ENCODE results near the gene SLC4A3. TPM values are rescaled to one million over a fixed set of nuclear protein-coding genes. Genes with fewer than 3 reads are reported as not detected.
"Not testable (repeated sequence)": the region's sequence is repeated elsewhere in the genome, so short reads cannot be mapped to it uniquely, and the experiment has no call there.

The SLC4A3 gene
- total and polyA plus RNA-seq, 8 donors = 1.4 to 10.2 (median 2.9) TPM

GRCh38 chr2:219648963-219649362 is 21.5 kb downstream of the SLC4A3 start:
- 53 to 61% methylated on average over 4 of the region's 4 CpGs for WGBS, 2 donors
- no peaks in the 10 kb centered on the region for H3K9me3 ChIP-seq
- intact Hi-C loops (cut with DNase I) = loop anchor here in 1 of 3 donors (10.0 kb wide), 1 partner anchor 114 kb away; no protein-coding TSS in a partner anchor
- no peak overlapping the region for H3K27ac ChIP-seq
- FAIRE-seq (no peak), DNase-seq (no peak), ATAC-seq (no peak)
- H3K4me3 ChIP-seq = no peak overlapping the region
- TF ChIP-seq, protein P1, sequence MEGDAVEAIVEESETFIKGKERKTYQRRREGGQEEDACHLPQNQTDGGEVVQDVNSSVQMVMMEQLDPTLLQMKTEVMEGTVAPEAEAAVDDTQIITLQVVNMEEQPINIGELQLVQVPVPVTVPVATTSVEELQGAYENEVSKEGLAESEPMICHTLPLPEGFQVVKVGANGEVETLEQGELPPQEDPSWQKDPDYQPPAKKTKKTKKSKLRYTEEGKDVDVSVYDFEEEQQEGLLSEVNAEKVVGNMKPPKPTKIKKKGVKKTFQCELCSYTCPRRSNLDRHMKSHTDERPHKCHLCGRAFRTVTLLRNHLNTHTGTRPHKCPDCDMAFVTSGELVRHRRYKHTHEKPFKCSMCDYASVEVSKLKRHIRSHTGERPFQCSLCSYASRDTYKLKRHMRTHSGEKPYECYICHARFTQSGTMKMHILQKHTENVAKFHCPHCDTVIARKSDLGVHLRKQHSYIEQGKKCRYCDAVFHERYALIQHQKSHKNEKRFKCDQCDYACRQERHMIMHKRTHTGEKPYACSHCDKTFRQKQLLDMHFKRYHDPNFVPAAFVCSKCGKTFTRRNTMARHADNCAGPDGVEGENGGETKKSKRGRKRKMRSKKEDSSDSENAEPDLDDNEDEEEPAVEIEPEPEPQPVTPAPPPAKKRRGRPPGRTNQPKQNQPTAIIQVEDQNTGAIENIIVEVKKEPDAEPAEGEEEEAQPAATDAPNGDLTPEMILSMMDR (IDR thresholded peaks at IDR 0.05) = no peak
- H3K36me3 ChIP-seq = no peaks in the 10 kb centered on the region
- peaks cover 0 to 5% (median 0%) of the 10 kb centered on the region in 4 donors for H3K27me3 ChIP-seq
- no peaks in the 10 kb centered on the region for H3K4me1 ChIP-seq

- no peak for FAIRE-seq
- H3K27ac ChIP-seq = no peak overlapping the region
- peaks cover 0 to 5% (median 0%) of the 10 kb centered on the region in 4 donors for H3K27me3 ChIP-seq
- no peak overlapping the region for H3K4me3 ChIP-seq
- intact Hi-C loops (cut with DNase I) = no loop called here
- H3K9me3 ChIP-seq = no peaks in the 10 kb centered on the region
- TF ChIP-seq, protein P1 (IDR thresholded peaks at IDR 0.05) = no peak
- ATAC-seq = no peak
- no peak for DNase-seq
- no peaks in the 10 kb centered on the region for H3K36me3 ChIP-seq
- no peaks in the 10 kb centered on the region for H3K4me1 ChIP-seq
- WGBS, 2 donors = 47 to 55% methylated on average over 8 of the region's 8 CpGs
Observed at GRCh38 chr2:219650426-219651248, 23.2 kb downstream of the SLC4A3 start.

DNA sequence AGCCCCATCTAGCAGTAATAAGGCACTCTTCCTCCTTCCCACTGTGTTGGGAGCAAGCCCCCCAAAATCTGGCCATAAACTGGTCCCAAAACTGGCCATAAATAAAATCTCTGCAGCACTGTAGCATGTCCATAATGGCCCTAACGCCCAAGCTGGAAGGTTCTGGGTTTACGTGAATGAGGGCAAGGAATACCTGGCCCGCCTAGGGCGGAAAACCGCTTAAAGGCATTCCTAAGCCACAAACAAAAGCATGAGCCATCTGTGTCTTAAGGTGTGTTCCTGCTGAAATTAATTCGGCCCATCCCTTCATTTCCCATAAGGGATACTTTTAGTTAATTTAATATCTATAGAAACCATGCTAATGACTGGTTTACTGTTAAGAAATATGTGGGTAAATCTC is 24.2 kb downstream of the SLC4A3 start:
- H3K4me1 ChIP-seq; H3K9me3 ChIP-seq; intact Hi-C loops (cut with DNase I); H3K27me3 ChIP-seq; H3K4me3 ChIP-seq; H3K27ac ChIP-seq; FAIRE-seq; ATAC-seq; DNase-seq; H3K36me3 ChIP-seq: not testable (repeated sequence)
- 70 to 75% methylated on average over 6 of the region's 6 CpGs for WGBS, 2 donors

DNA sequence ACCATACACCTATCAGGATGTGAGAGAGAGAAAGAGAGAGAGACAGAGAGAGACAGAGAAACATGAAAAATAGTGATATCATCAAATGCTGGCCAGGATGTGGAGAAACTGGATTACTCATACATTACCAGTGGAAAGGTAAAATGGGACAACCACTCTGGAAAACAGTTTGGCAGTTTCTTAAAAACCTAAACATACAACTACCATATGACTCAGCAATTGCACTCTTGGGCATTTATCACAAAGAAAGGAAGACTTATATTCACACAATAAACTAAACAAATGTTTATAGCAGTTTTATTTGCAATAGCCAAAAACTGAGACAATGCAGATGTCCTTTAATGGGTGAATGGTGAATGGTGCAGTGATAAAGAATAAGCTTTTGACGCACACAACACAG is 29.1 kb downstream of the SLC4A3 start:
- H3K4me3 ChIP-seq = no peak overlapping the region
- no peaks in the 10 kb centered on the region for H3K36me3 ChIP-seq
- H3K9me3 ChIP-seq = no peaks in the 10 kb centered on the region
- H3K27ac ChIP-seq = no peak overlapping the region
- ATAC-seq (no peak), DNase-seq (no peak), FAIRE-seq (no peak)
- TF ChIP-seq, protein P1 (IDR thresholded peaks at IDR 0.05) = no peak
- intact Hi-C loops (cut with DNase I) = no loop called here
- WGBS, 2 donors = 73 to 86% methylated on average over 1 of the region's 1 CpG
- no peaks in the 10 kb centered on the region for H3K27me3 ChIP-seq
- no peaks in the 10 kb centered on the region for H3K4me1 ChIP-seq

- DNase-seq = no peak
- no peaks in the 10 kb centered on the region for H3K4me1 ChIP-seq
- FAIRE-seq = no peak
- no peaks in the 10 kb centered on the region for H3K36me3 ChIP-seq
- H3K27me3 ChIP-seq = no peaks in the 10 kb centered on the region
- H3K27ac ChIP-seq = no peak overlapping the region
- 48 to 57% methylated on average over 7 of the region's 7 CpGs for WGBS, 2 donors
- TF ChIP-seq, protein P1 (IDR thresholded peaks at IDR 0.05) = no peak
- H3K9me3 ChIP-seq = no peaks in the 10 kb centered on the region
- H3K4me3 ChIP-seq = no peak overlapping the region
- intact Hi-C loops (cut with DNase I) = no loop called here
- peak in 1 of 4 donors; percentile 48 for ATAC-seq
Observed at GRCh38 chr2:219658196-219658846, 30.9 kb downstream of the SLC4A3 start.
